Measurements from ENCODE around the gene TFG. TPM values are rescaled to one million over a fixed set of nuclear protein-coding genes. Genes with fewer than 3 reads are reported as not detected.
A peak's percentile ranks its signal among the peaks of the same experiment; 100 is the strongest.
"Not testable (repeated sequence)": the region's sequence is repeated elsewhere in the genome, so short reads cannot be mapped to it uniquely, and the experiment has no call there.

Gene TFG
- total and polyA plus RNA-seq, 2 of the 4 experiments (the other 2 are of a cell fraction), result 47.7 to 165 TPM

DNA sequence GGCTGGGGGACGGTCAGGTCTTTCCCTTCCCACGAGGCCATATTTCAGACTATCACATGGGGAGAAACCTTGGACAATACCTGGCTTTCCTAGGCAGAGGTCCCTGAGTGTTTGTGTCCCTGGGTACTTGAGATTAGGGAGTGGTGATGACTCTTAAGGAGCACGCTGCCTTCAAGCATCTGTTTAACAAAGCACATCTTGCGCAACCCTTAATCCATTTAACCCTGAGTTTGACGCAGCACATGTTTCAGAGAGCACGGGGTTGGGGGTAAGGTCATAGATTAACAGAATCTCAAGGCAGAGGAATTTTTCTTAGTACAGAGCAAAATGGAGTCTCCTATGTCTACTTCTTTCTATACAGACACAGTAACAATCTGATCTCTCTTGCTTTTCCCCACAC, 42.6 kb upstream of the TFG start:
- in situ Hi-C loops (cut with MboI; ENCODE audit: low sequenced_read_pairs); H3K36me3 ChIP-seq (ENCODE audit: control insufficient read depth, insufficient read depth, low read length); H3K23ac ChIP-seq (ENCODE audit: low read depth, low read length); H4K20me1 ChIP-seq (ENCODE audit: insufficient read depth, low read length); H3K4me2 ChIP-seq (ENCODE audit: low read depth, low read length); H3K27me3 ChIP-seq (ENCODE audit: control insufficient read depth, insufficient read depth, low read length); H3K56ac ChIP-seq (ENCODE audit: extremely low read depth, insufficient read depth, low read length); H3K4me1 ChIP-seq (ENCODE audit: control insufficient read depth, insufficient read depth, low read length); intact Hi-C loops (cut with micrococcal nuclease); H2AK9ac ChIP-seq (replicated peaks; ENCODE audit: low read depth, low read length, poor library complexity); ATAC-seq (ENCODE audit: low read depth); H2AFZ ChIP-seq (replicated peaks; ENCODE audit: low read length, poor library complexity); H3K79me1 ChIP-seq (ENCODE audit: low read depth in 1 of 2, low read length in 2 of 2); H3K9me3 ChIP-seq (ENCODE audit: control insufficient read depth, insufficient read depth, low read length); H4K91ac ChIP-seq (ENCODE audit: insufficient read depth, low read depth, low read length); H4K5ac ChIP-seq (ENCODE audit: low read depth, low read length); BruUV-seq (replicated peaks); H3K9ac ChIP-seq (ENCODE audit: low read depth, low read length); H2BK15ac ChIP-seq (ENCODE audit: low read depth, low read length); H3K18ac ChIP-seq (ENCODE audit: low read depth, low read length); POLR2A ChIA-PET (ENCODE audit: unreplicated experiment); H3K4me3 ChIP-seq (ENCODE audit: insufficient read depth, low read depth, low read length); H2BK20ac ChIP-seq (ENCODE audit: low read depth, low read length); H3K9me1 ChIP-seq (ENCODE audit: insufficient read depth, low read length); dilution Hi-C loops (cut with HindIII; ENCODE audit: low sequenced_read_pairs, unreplicated experiment); H3K27ac ChIP-seq (ENCODE audit: insufficient read depth, low read length); H2BK120ac ChIP-seq (ENCODE audit: low read depth, low read length); H3K4ac ChIP-seq (ENCODE audit: low read depth, low read length); H4K8ac ChIP-seq (ENCODE audit: low read depth in 2 of 2, low read length in 2 of 2); CTCF ChIA-PET; H2BK5ac ChIP-seq (ENCODE audit: low read depth, low read length, poor library complexity, severe bottlenecking); H2AK5ac ChIP-seq (ENCODE audit: low read depth, low read length); H3K14ac ChIP-seq (replicated peaks; ENCODE audit: low read depth, low read length); DNase-seq: not testable (repeated sequence)
- no CpG with 5 or more reads among the region's 6 CpGs for WGBS, 2 experiments (ENCODE audit: extremely low coverage in 2 of 2, insufficient read length in 1 of 2)
- TF ChIP-seq CEBPB (IDR thresholded peaks at IDR 0.05; ENCODE audit: low read depth, low read length), result peak; percentile 48

DNA sequence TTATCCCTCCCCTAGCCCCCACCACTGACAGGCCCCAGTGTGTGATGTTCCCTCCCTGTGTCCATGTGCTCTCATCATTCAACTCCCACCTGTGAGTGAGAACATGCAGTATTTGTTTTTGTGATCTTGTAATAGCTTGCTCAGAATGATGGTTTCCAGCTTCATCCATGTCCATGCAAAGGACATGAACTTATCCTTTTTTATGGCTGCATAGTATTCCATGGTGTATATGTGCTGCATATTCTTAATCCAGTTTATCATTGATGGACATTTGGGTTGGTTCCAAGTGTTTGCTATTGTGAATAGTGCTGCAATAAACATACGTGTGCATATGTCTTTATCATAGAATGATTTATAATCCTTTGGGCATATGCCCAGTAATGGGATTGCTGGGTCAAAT, 42.0 kb upstream of the TFG start:
- ATAC-seq (ENCODE audit: low read depth); H4K8ac ChIP-seq (ENCODE audit: low read depth in 2 of 2, low read length in 2 of 2); H2BK5ac ChIP-seq (ENCODE audit: low read depth, low read length, poor library complexity, severe bottlenecking); H2BK120ac ChIP-seq (ENCODE audit: low read depth, low read length); POLR2A ChIA-PET (ENCODE audit: unreplicated experiment); H3K4me1 ChIP-seq (ENCODE audit: control insufficient read depth, insufficient read depth, low read length); DNase-seq; H3K9ac ChIP-seq (ENCODE audit: low read depth, low read length); H4K91ac ChIP-seq (ENCODE audit: insufficient read depth, low read depth, low read length); H3K18ac ChIP-seq (ENCODE audit: low read depth, low read length); H3K27ac ChIP-seq (ENCODE audit: insufficient read depth, low read length); intact Hi-C loops (cut with micrococcal nuclease); H4K5ac ChIP-seq (ENCODE audit: low read depth, low read length); H2AK5ac ChIP-seq (ENCODE audit: low read depth, low read length); H4K20me1 ChIP-seq (ENCODE audit: insufficient read depth, low read length); H3K4me2 ChIP-seq (ENCODE audit: low read depth, low read length); H3K14ac ChIP-seq (replicated peaks; ENCODE audit: low read depth, low read length); H3K56ac ChIP-seq (ENCODE audit: extremely low read depth, insufficient read depth, low read length); dilution Hi-C loops (cut with HindIII; ENCODE audit: low sequenced_read_pairs, unreplicated experiment); H3K27me3 ChIP-seq (ENCODE audit: control insufficient read depth, insufficient read depth, low read length); H2AK9ac ChIP-seq (replicated peaks; ENCODE audit: low read depth, low read length, poor library complexity); H2AFZ ChIP-seq (replicated peaks; ENCODE audit: low read length, poor library complexity); BruUV-seq (replicated peaks); H3K9me3 ChIP-seq (ENCODE audit: control insufficient read depth, insufficient read depth, low read length); H3K4me3 ChIP-seq (ENCODE audit: insufficient read depth, low read depth, low read length); H3K79me1 ChIP-seq (ENCODE audit: low read depth in 1 of 2, low read length in 2 of 2); H3K4ac ChIP-seq (ENCODE audit: low read depth, low read length); H2BK20ac ChIP-seq (ENCODE audit: low read depth, low read length); H3K9me1 ChIP-seq (ENCODE audit: insufficient read depth, low read length); H2BK15ac ChIP-seq (ENCODE audit: low read depth, low read length); in situ Hi-C loops (cut with MboI; ENCODE audit: low sequenced_read_pairs); H3K23ac ChIP-seq (ENCODE audit: low read depth, low read length); H3K36me3 ChIP-seq (ENCODE audit: control insufficient read depth, insufficient read depth, low read length); CTCF ChIA-PET: not testable (repeated sequence)
- WGBS, 2 experiments (ENCODE audit: extremely low coverage in 2 of 2, insufficient read length in 1 of 2), result no CpG with 5 or more reads among the region's 1 CpG

Measured in IMR-90 (cell line).